AG04450 (cell line): ENCODE measurements around the gene ATP5ME. TPM values are rescaled to one million over a fixed set of nuclear protein-coding genes. Genes with fewer than 3 reads are reported as not detected.
A peak's percentile ranks its signal among the peaks of the same experiment; 100 is the strongest.
"Not testable (repeated sequence)": the region's sequence is repeated elsewhere in the genome, so short reads cannot be mapped to it uniquely, and the experiment has no call there.

ENCODE experiments used
- CTCF ChIA-PET: fragments of 300-600, 350-600 bp; formaldehyde crosslinking; extraction: SDS; loops from one replicate; lab custom pipeline; 2022; ENCODE audit warnings: antibody characterized with exemption, inconsistent platforms; lab: Charles Lee
- POLR2A ChIA-PET: fragments of 350-600 bp; formaldehyde crosslinking; extraction: SDS; loops from one replicate; lab custom pipeline; 2021; ENCODE audit warnings: antibody characterized with exemption, inconsistent platforms; lab: Yijun Ruan, JAX
- DNase-seq: peaks from one replicate; pipeline ENCODE4 v3.0.0-alpha.2; 2011; ENCODE audit warnings: low read depth, low spot score
- H3K27ac ChIP-seq: one replicate; pipeline ENCODE4 v1.5.1; 2012; ENCODE audit warnings: low read depth, low read length, control low read depth
- H3K27me3 ChIP-seq: one replicate; pipeline ENCODE4 v1.6.0; 2012; ENCODE audit warnings: low read length; ENCODE audit not compliant: control insufficient read depth, insufficient read depth
- H3K4me3 ChIP-seq: 2 replicates; pipeline ENCODE4 v1.5.1; 2011; ENCODE audit warnings: mild to moderate bottlenecking, low read depth, low read length, control low read depth
- H3K9me3 ChIP-seq: 2 replicates; pipeline ENCODE4 v1.5.1; 2012; ENCODE audit warnings: low read length; ENCODE audit not compliant: control insufficient read depth, insufficient read depth
- CTCF ChIP-seq: IDR thresholded peaks from 2 replicates; pipeline ENCODE4 v1.5.1; 2011; ENCODE audit warnings: low read depth, low read length, control low read depth, inconsistent platforms
- polyA plus RNA-seq: library from polyadenylated mRNA; depleted of rRNA; stranded (reverse); fragments of >200 nt; gene quantifications from 2 replicates; pipeline ENCODE4 v1.2.3, GENCODE V29; 2011

The ATP5ME gene
- polyA plus RNA-seq, 1 experiment: 262 TPM

- POLR2A ChIA-PET: interaction anchor here (0.8 to 1.4 kb wide), 3 partner anchors 7 to 174 kb away, joined by 3 to 11 read pairs (median 6); no protein-coding TSS in a partner anchor
- DNase-seq: no peak
- Histone ChIP-seq H3K4me3 (peak overlapping the region; percentile 84), H3K9me3 (no peaks in the 10 kb centered on the region; the same call in 1 of the 2 replicates), H3K27me3 (no peaks in the 10 kb centered on the region), H3K27ac (no peak overlapping the region)
- CTCF ChIA-PET: interaction anchor here (0.6 to 1.3 kb wide), 4 partner anchors 8 to 557 kb away, joined by 3 read pairs; no protein-coding TSS in a partner anchor
- TF ChIP-seq CTCF: no peak
Measured at GRCh38 chr4:673349-674091, 556 bp downstream of the ATP5ME start.

- Histone ChIP-seq H3K4me3 (no peak overlapping the region), H3K9me3 (no peaks in the 10 kb centered on the region; the same call in 1 of the 2 replicates), H3K27me3 (no peaks in the 10 kb centered on the region), H3K27ac (no peak overlapping the region)
- ChIA-PET CTCF (no interaction called here), POLR2A (no interaction called here)
- DNase-seq: no peak
- no peak for TF ChIP-seq CTCF
Measured at GRCh38 chr4:671769-672168, 2.3 kb downstream of the ATP5ME start.

- CTCF ChIA-PET, POLR2A ChIA-PET: not testable (repeated sequence)
Measured at GRCh38 chr4:669806-670559, 4.1 kb downstream of the ATP5ME start.

GRCh38 chr4:668219-668618, 5.9 kb downstream of the ATP5ME start:
- DNase-seq, H3K27me3 ChIP-seq, H3K9me3 ChIP-seq, H3K27ac ChIP-seq, H3K4me3 ChIP-seq, CTCF ChIA-PET, POLR2A ChIA-PET: not testable (repeated sequence)

More at GRCh38 chr4:669806-670559, 4.1 kb downstream of the ATP5ME start:
- H3K9me3 ChIP-seq, DNase-seq, H3K27me3 ChIP-seq, H3K4me3 ChIP-seq, H3K27ac ChIP-seq: not testable (repeated sequence)

GRCh38 chr4:667545-667925, 6.5 kb downstream of the ATP5ME start:
- H3K27me3 ChIP-seq: peaks cover 9% of the 10 kb centered on the region
- POLR2A ChIA-PET: no interaction called here
- no peak for DNase-seq
- H3K27ac ChIP-seq: no peak overlapping the region
- peaks cover 13% of the 10 kb centered on the region; the same call in 1 of the 2 replicates for H3K9me3 ChIP-seq
- CTCF ChIA-PET: no interaction called here
- H3K4me3 ChIP-seq: no peak overlapping the region
- no peak for TF ChIP-seq CTCF
